ENCODE results near the gene CDC34.

The CDC34 gene

DNA sequence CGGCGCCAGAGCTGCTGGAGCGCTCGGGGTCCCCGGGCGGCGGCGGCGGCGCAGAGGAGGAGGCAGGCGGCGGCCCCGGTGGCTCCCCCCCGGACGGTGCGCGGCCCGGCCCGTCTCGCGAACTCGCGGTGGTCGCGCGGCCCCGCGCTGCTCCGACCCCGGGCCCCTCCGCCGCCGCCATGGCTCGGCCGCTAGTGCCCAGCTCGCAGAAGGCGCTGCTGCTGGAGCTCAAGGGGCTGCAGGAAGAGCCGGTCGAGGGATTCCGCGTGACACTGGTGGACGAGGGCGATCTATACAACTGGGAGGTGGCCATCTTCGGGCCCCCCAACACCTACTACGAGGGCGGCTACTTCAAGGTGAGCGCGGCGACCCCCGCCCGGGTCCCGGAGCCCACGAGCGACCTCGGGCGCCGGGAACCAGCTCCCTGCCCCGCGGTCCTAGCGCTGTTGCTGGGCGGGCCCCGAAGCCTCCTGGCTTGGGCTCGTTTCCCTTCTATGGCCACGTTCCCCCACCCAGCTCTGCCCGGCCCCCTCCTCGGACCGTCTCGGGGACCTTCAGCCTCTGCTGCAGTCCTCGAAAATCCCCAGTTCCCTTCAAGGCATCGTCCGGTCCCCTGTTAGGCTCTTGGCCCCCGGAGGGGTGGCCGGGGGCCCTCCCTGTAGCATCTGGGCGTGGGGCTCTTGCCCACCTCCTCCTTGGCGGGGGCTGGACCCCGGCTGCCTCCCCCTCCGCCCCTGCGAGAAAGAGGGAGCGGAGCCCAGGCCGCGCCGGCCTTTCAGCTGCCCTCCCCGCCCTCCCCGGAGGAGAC, at the start of gene CDC34:
Gene CDC34, plus strand, starts transcription at position 8 of the 808 bp plus-strand sequence. Its CDS starts 172 bp downstream, at position 180.
- peak; percentile 48 for DNase-seq (ENCODE audit: low spot score)

DNA sequence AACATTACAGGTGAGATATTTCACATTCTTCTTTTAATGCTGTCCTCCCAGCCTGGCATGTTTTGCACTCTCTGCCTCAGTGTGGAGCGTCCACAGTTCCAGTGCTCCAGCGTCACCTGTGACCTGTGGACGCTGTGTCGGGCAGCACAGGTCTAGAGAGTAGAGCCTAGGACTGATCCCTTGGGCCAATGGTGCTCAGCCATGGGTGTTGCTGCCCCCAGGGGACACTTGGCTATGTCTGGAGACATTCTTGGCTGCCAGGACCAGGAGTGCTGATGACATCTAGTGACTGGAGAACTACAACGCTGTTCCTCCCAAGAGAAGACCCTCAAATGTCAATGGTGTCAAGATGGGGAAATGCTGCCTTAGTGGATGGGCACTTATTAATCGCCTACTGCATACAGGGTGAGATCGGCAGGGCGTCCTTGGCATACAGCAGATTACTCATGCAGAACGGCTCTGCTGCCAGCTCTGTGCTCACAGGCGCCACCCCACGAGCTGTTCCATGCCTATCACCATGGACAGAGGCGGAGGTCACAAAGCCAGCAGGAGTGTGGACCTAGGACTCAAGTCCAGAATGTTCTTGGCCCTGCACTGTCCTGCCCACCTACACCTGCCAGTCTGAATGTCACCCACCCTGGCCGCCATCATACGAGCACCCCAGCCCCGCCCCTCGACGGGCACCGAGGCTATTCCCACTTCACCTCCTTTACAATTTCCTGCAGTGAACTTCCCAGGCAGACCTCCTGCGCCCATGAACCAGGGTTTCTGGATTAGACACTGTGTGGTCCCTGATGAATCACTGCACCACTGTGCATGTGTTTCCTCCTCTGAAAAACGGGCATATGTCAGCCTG, 49.1 kb upstream of the CDC34 start:
- DNase-seq (ENCODE audit: low spot score): no peak

GRCh38 chr19:483332-484072, 48.1 kb upstream of the CDC34 start:
- DNase-seq (ENCODE audit: low spot score): no peak

DNA sequence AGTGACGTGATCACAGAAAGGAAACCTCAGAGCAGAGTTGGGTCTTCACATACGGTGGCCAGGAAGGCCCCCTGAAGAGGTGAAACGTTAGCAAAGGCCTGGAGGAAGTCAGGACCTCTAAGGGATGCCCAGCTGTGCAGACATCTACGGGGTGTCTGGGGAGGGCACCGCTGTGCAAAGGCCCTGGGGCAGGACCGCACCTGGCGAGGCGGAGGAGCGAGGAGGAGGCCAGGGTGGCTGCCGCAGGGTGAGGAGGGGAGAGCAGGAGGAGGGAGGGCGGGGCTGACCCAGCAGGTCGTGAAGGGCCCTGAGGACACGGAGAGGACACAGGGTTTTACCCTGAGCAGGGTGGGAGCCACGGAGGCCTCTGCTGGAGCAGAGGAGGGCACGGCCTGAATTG, 47.1 kb upstream of the CDC34 start:
- no peak for DNase-seq (ENCODE audit: low spot score)

- no peak for DNase-seq (ENCODE audit: low spot score)
Measured at GRCh38 chr19:485077-485476, 46.5 kb upstream of the CDC34 start.

DNA sequence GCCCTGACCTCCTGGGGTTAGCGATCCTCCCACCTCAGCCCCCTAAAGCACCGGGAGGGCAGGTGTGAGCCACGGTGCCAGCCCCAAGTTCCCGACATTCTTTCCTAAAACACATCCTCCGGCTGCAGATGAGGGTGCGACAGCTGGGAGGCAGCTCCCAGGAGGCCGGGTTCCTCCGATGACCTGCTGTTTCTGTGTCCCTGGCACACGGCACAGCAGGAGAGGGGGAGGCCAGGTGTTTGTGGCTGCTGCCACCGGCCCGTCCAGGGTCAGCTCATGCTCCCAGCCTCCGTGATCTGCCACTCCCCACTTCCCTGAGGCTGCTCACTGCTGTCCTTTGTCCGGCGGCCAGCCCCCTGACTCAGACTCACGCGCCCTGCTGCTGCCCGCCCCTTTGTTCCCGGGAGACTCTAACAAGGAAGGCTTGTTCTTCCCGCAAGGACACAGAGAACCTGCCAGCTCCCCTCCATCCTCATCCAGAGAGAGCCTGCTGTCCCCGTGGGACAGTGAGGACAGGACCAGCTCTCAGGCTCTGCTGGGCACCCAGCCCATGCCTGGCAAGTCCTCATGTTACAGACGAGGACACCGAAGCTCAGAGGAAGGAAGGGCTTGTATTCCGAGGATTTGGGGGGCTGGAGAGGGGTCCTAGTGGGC, 45.9 kb upstream of the CDC34 start:
- DNase-seq (ENCODE audit: low spot score): no peak

GRCh38 chr19:488505-489417, 42.8 kb upstream of the CDC34 start:
- peak; percentile 90 for DNase-seq (ENCODE audit: low spot score)

DNA sequence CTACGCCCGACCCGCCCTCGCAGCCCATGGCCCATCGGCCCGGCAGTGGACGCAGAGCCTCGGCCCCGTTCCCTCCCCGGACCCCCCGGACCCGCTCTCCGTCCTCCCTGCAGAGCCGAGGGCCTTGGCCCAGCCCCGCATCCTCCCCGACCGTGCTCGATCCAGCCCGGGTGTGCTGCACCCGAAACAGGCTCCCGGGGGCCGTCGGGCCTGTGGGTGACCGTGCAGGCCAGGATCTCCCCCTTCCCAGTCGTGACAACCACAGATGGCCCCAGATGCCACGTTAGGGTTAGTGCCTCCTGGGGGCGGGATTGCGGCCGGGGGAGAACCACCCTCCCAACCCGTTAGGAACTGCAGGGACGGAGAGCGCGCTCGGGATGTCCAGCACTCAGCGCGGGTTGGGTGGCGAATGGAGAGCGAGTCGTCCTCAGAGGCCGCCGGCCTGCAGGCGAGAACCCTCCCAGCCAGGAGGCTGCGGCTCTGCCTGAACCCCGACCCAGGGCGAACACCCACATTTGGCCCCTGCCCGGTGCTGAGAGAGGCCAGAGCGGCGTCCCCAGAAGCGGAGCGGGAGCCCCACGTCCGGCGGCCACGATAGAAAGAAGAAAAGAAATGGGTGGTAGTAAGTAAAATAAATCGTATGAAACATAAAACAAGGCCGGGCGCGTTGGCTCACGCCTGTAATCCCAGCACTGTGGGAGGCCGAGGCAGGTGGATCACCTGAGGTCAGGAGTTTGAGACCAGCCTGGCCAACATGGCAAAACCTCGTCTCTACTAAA, 42.0 kb upstream of the CDC34 start:
- no peak for DNase-seq (ENCODE audit: low spot score)

DNA sequence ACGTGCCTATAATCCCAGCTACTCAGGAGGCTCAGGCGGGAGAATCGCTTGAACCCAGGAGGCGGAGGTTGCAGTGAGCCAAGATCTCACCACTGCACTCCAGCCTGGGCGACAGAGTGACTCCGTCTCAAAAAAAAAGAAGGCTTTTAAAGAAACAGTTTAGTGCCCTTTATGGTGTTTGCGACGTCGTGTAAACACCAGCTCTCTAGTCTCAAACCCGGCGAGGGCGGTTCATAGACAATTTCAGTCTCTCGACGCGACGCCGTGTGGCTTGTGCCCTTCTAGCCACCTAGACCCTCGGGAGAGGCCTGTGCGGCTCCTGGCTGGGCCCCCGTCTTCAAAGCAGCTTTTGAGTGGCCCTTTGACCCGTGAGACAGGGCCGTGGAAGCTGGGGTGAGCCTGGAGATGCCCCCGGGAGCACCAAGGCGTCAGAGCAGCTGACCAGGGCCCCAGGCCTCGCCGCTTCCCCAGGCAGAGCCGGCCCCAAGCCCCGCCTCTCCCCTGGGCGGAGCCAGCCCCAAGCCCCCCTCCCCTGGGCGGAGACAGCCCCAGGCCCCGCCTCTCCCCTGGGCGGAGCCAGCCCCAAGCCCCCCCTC, 40.3 kb upstream of the CDC34 start:
- DNase-seq (ENCODE audit: low spot score): peak; percentile 16

DNA sequence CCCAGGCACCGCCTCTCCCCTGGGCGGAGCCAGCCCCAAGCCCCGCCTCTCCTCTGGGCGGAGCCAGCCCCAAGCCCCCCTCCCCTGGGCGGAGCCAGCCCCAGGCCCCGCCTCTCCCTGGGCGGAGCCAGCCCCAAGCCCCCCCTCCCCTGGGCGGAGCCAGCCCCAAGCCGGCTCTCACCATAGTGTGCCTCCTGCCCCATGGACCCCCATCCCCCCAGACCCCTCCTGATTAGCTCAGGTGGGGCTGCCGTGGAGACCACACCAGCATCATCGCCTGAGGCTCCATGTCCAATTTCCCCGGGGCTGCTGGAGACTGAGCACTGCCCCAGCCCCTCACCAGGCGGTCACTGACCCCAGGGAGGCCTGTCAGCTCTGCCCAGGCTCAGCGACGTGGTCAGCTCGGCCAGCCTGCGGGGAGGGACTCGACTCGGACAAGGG, 39.4 kb upstream of the CDC34 start:
- peak; percentile 41 for DNase-seq (ENCODE audit: low spot score)

DNA sequence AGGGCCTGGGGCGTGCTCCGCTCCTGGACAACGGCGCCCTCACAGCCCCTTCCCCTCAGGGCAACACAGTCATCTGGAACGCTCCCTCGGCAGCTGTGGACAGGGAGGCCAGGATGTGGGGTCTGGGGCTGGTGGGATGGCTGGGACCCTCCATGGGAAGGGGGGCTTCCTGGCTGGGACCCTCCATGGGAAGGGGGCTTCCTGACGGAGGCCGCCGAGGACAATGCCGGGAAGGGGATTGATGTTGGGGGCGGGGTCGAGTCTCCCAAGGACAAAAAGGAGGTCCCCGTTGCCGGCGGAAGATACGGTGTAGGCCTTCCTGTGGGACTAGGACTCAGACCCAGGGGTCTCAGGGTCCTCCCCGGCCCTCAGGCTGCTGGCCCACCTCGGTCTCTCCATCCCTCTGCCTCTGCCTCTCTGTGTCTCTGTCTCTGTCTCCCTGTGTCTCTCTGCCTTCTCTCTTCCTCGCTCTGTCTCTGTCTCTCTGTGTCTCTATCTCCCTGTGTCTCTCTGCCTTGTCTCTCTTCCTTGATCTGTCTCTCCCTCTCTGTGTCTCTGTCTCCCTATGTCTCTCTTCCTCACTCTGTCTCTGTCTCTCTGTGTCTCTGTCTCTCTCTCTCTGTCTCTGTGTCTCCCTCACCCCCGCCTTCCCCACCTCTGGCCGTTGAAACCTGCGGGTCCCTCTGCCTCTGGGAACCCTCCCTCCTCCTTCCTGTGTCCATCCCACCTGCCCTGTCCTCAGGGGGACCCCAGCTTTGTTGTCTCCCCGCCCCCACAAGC, 38.0 kb upstream of the CDC34 start:
- DNase-seq (ENCODE audit: low spot score): no peak

- DNase-seq (ENCODE audit: low spot score): no peak
Measured at GRCh38 chr19:494171-495080, 37.1 kb upstream of the CDC34 start.

GRCh38 chr19:495081-495401, 36.5 kb upstream of the CDC34 start:
- DNase-seq (ENCODE audit: low spot score): no peak

- DNase-seq (ENCODE audit: low spot score): no peak
Measured at GRCh38 chr19:495402-496111, 36.0 kb upstream of the CDC34 start.

- DNase-seq (ENCODE audit: low spot score): no peak
Measured at GRCh38 chr19:496112-496665, 35.4 kb upstream of the CDC34 start, which contains the start of gene MADCAM1. Gene MADCAM1, plus strand, starts transcription at chr19:496486. Its CDS starts 14 bp downstream, at chr19:496500.

DNA sequence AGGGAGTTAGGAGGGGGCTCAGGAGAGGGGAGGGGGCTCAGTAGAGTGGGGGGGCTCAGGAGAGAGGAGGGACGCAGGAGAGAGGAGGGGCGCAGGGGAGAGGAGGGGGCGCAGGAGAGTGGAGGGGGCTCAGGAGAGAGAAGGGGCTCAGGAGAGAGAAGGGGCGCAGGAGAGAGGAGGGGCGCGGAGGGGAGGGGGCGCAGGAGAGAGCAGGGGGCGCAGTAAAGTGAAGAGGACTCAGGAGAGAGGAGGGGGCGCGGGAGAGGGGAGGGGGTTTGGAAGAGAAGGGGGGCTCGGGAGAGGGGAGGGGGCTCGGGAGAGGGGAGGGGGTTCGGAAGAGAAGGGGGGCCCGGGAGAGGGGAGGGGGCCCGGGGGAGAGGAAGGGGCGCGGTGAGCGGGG, 34.6 kb upstream of the CDC34 start:
- no peak for DNase-seq (ENCODE audit: low spot score)

DNA sequence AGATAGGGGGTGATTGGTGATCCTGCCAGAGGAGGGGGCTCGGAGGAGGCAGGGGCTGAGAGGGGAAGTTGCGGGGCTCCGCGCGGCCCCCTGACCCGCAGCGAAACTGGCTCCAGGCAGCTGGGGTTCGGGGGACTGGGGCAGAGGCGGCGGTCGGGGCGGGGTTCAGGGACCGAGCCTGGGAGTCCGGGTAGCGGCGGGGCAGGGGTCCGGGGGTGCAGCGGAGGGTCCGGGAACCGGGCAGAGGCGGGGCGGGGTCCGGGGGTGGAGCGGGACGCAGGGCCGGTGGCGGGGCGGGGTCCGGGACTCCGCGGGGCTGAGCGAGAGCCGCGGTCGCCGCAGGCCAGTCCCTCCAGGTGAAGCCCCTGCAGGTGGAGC, 34.1 kb upstream of the CDC34 start:
- no peak for DNase-seq (ENCODE audit: low spot score)
